Measurements from ENCODE around the gene KCNF1.

Gene KCNF1

DNA sequence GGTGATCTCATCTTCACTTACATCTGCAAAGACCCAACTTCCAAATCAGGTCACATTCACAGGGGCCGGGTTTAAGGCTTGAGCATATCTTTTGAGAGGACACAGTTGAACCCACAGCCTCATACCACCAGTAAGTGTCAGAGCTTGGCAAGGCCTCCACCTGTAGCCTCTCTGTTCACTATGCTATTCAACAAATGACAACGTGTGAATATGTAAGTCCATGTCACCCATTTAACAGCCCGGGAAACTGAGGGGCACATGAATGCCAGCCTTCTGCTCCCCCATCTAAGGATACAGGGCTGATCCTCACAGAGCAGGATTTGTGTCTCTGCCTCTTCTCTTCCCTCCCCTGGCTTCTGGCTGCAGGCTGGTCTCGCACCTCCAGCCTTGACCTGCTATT is 3.5 kb upstream of the KCNF1 start:
- Histone ChIP-seq H4K20me1 (ENCODE audit: insufficient read depth, low read length) (no peaks in the 10 kb centered on the region), H3K9me2 (replicated peaks; ENCODE audit: insufficient read depth, low read length) (no peaks in the 10 kb centered on the region), H3K27ac (ENCODE audit: low read length) (no peak overlapping the region), H3K4me2 (ENCODE audit: low read depth, low read length) (no peak overlapping the region), H3F3A (ENCODE audit: insufficient read depth, low read length) (no peaks in the 10 kb centered on the region), H3K9me3 (replicated peaks; ENCODE audit: insufficient read depth, low read length) (no peaks in the 10 kb centered on the region), H3K27me3 (replicated peaks; ENCODE audit: insufficient read depth, low read length) (0 out of 2 replicates have a peak, but pooled peaks cover 13% of the 10 kb centered on the region), H3K79me2 (ENCODE audit: low read length) (no peaks in the 10 kb centered on the region), H3K4me3 (ENCODE audit: low read length) (no peak overlapping the region), H3K4me1 (ENCODE audit: low read length) (no peaks in the 10 kb centered on the region), H3K36me3 (replicated peaks; ENCODE audit: insufficient read depth, low read length) (no peaks in the 10 kb centered on the region), H3K9ac (ENCODE audit: low read length) (no peak overlapping the region), H2AFZ (ENCODE audit: low read length) (no peak overlapping the region)
- no peak for TF ChIP-seq CTCF (IDR thresholded peaks at IDR 0.05; ENCODE audit: low read length)
- no peak for TF ChIP-seq EZH2 (optimal IDR thresholded peaks at IDR 0.05; ENCODE audit: low read depth, low read length)
- no peak for TF ChIP-seq EZH2phosphoT487 (IDR thresholded peaks at IDR 0.05; ENCODE audit: low read length)
- no peak for DNase-seq

DNA sequence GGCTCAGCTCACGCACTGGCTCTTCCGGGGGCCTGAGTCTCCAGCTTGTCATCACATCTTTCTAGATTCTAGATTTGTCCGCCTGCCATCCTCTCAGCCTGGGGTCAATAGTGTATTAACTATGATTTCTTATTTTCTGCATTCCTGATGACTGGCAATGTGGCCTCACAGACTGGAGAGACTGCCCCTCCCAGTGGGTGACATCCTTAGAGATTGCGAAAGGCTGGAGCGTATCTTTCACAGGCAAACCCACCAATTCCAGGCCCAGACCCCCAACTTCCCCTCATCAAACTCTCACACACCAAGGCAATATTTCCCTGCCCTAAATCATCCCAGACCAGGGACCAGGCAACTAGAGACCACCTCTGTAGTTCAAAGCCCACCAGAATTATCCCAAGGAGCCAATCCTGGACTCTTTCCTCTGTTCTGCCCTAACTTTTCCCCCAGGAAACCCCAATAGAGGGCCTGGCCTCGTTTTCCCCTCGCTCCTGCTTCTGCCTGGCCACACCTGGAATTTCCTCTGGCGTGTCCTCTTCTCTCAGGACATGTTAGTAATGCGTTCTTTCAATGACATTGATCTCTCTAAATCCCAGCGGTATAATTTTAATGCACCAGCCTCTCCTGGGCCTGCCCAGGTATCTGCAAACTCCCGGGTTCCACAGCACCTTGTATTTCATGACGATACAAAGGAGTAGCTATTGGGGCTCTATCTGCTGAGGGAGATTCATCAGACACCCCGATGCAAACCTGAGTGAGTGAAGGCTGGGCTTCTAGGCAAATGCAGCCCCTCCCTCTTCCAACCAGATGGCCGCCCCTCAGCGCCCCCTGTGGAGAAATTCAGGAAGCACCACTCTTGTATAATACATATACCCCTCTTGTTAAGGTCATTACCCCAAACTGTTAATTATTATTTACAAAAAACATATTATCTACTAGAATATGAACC is 2.4 kb upstream of the KCNF1 start:
- Histone ChIP-seq H2AFZ (ENCODE audit: low read length) (no peak overlapping the region), H3K9me2 (replicated peaks; ENCODE audit: insufficient read depth, low read length) (no peaks in the 10 kb centered on the region), H3K9ac (ENCODE audit: low read length) (no peak overlapping the region), H3K4me1 (ENCODE audit: low read length) (no peaks in the 10 kb centered on the region), H3K27ac (ENCODE audit: low read length) (no peak overlapping the region), H3K79me2 (ENCODE audit: low read length) (no peaks in the 10 kb centered on the region), H3K4me3 (ENCODE audit: low read length) (no peak overlapping the region), H4K20me1 (ENCODE audit: insufficient read depth, low read length) (no peaks in the 10 kb centered on the region), H3K4me2 (ENCODE audit: low read depth, low read length) (no peak overlapping the region), H3K9me3 (replicated peaks; ENCODE audit: insufficient read depth, low read length) (no peaks in the 10 kb centered on the region), H3K27me3 (replicated peaks; ENCODE audit: insufficient read depth, low read length) (peaks cover 21% of the 10 kb centered on the region; the same call in 1 of the 2 replicates), H3F3A (ENCODE audit: insufficient read depth, low read length) (no peaks in the 10 kb centered on the region), H3K36me3 (replicated peaks; ENCODE audit: insufficient read depth, low read length) (no peaks in the 10 kb centered on the region)
- no peak for DNase-seq
- TF ChIP-seq CTCF (IDR thresholded peaks at IDR 0.05; ENCODE audit: low read length) (peak; percentile 39), EZH2phosphoT487 (IDR thresholded peaks at IDR 0.05; ENCODE audit: low read length) (no peak)

DNA sequence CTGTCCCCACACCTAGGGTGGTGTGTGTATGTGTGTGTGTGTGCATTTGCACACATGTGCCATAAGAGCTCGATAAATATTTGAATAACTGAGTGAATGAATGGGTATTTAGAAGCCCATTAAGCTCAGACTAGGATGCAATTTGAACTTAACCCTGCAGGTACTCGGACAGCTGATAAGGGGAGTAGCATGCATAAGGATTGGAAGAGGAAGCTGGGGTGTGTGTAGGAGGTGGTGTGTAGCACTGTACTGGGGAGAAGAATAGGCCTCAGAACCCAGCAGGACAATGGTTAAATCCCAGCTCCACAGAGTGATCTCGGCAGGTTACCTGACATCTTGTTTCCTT is 1.8 kb upstream of the KCNF1 start:
- H4K20me1 ChIP-seq (ENCODE audit: insufficient read depth, low read length), result no peaks in the 10 kb centered on the region
- H3K9me3 ChIP-seq (replicated peaks; ENCODE audit: insufficient read depth, low read length), result no peaks in the 10 kb centered on the region
- DNase-seq, result no peak
- H3F3A ChIP-seq (ENCODE audit: insufficient read depth, low read length), result no peaks in the 10 kb centered on the region
- no peak for TF ChIP-seq CTCF (IDR thresholded peaks at IDR 0.05; ENCODE audit: low read length)
- no peak for TF ChIP-seq EZH2 (optimal IDR thresholded peaks at IDR 0.05; ENCODE audit: low read depth, low read length)
- TF ChIP-seq EZH2phosphoT487 (IDR thresholded peaks at IDR 0.05; ENCODE audit: low read length), result no peak
- no peak overlapping the region for H3K9ac ChIP-seq (ENCODE audit: low read length)
- no peaks in the 10 kb centered on the region for H3K36me3 ChIP-seq (replicated peaks; ENCODE audit: insufficient read depth, low read length)
- H3K9me2 ChIP-seq (replicated peaks; ENCODE audit: insufficient read depth, low read length), result no peaks in the 10 kb centered on the region
- H3K27me3 ChIP-seq (replicated peaks; ENCODE audit: insufficient read depth, low read length), result peaks cover 21% of the 10 kb centered on the region; the same call in 1 of the 2 replicates
- no peak overlapping the region for H2AFZ ChIP-seq (ENCODE audit: low read length)
- H3K79me2 ChIP-seq (ENCODE audit: low read length), result no peaks in the 10 kb centered on the region
- no peak overlapping the region for H3K27ac ChIP-seq (ENCODE audit: low read length)
- H3K4me2 ChIP-seq (ENCODE audit: low read depth, low read length), result no peak overlapping the region
- H3K4me3 ChIP-seq (ENCODE audit: low read length), result no peak overlapping the region
- no peaks in the 10 kb centered on the region for H3K4me1 ChIP-seq (ENCODE audit: low read length)
